ENCODE measurements around the gene IKZF2. TPM values are rescaled to one million over a fixed set of nuclear protein-coding genes. Genes with fewer than 3 reads are reported as not detected.

The IKZF2 gene
- total RNA-seq, 1 donor from 2014 or later = 21.9 TPM

- DNase-seq (ENCODE audit: low spot score, unreplicated experiment) = no peak
- Mint-ChIP-seq H3K27me3 (no peaks in the 10 kb centered on the region), H3K4me1 (ENCODE audit: low read depth) (peaks cover 40% of the 10 kb centered on the region), H3K4me3 (ENCODE audit: low read depth) (peak overlapping the region; percentile 72), H3K27ac (peak overlapping the region; percentile 76), H3K9me3 (ENCODE audit: low read depth) (no peaks in the 10 kb centered on the region), H3K36me3 (ENCODE audit: insufficient read depth) (no peaks in the 10 kb centered on the region)
- TF ChIP-seq, protein P1, sequence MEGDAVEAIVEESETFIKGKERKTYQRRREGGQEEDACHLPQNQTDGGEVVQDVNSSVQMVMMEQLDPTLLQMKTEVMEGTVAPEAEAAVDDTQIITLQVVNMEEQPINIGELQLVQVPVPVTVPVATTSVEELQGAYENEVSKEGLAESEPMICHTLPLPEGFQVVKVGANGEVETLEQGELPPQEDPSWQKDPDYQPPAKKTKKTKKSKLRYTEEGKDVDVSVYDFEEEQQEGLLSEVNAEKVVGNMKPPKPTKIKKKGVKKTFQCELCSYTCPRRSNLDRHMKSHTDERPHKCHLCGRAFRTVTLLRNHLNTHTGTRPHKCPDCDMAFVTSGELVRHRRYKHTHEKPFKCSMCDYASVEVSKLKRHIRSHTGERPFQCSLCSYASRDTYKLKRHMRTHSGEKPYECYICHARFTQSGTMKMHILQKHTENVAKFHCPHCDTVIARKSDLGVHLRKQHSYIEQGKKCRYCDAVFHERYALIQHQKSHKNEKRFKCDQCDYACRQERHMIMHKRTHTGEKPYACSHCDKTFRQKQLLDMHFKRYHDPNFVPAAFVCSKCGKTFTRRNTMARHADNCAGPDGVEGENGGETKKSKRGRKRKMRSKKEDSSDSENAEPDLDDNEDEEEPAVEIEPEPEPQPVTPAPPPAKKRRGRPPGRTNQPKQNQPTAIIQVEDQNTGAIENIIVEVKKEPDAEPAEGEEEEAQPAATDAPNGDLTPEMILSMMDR (IDR thresholded peaks at IDR 0.05; ENCODE audit: unreplicated experiment) = no peak
Observed at GRCh38 chr2:213152888-213153287, 1.5 kb upstream of the IKZF2 start.

- Mint-ChIP-seq H3K4me1 (ENCODE audit: low read depth) (peaks cover 40% of the 10 kb centered on the region), H3K4me3 (ENCODE audit: low read depth) (peak overlapping the region; percentile 72), H3K9me3 (ENCODE audit: low read depth) (no peaks in the 10 kb centered on the region), H3K36me3 (ENCODE audit: insufficient read depth) (no peaks in the 10 kb centered on the region), H3K27ac (peak overlapping the region; percentile 76), H3K27me3 (no peaks in the 10 kb centered on the region)
- TF ChIP-seq, protein P1 (IDR thresholded peaks at IDR 0.05; ENCODE audit: unreplicated experiment) = peak; percentile 44
- peak; percentile 56 for DNase-seq (ENCODE audit: low spot score, unreplicated experiment)
Observed at GRCh38 chr2:213152065-213152794, 818 bp upstream of the IKZF2 start.

GRCh38 chr2:213150315-213151097 lies 906 bp downstream of the IKZF2 start:
- Mint-ChIP-seq H3K4me1 (ENCODE audit: low read depth) (peaks cover 40% of the 10 kb centered on the region), H3K36me3 (ENCODE audit: insufficient read depth) (no peaks in the 10 kb centered on the region), H3K9me3 (ENCODE audit: low read depth) (no peaks in the 10 kb centered on the region), H3K4me3 (ENCODE audit: low read depth) (peak overlapping the region; percentile 95), H3K27ac (peak overlapping the region; percentile 97), H3K27me3 (no peaks in the 10 kb centered on the region)
- TF ChIP-seq, protein P1 (IDR thresholded peaks at IDR 0.05; ENCODE audit: unreplicated experiment) = no peak
- DNase-seq (ENCODE audit: low spot score, unreplicated experiment) = no peak

DNA sequence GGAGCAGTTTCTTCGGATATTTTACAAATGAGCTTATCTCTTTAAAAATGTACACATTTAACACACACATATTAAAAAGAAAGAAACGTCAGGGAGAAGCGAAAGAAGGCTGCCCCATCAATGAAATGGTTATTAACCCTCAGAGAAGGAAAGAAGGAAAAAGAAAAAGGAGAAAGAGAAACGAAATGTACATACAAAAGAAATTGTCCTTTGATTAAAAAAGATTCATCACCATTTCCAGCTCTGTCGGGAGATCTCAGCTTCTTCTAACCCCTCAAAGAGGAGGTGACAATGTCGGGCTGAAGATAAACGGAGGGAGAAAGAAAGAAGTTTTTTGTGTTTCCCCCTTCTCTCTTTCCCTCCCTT lies 1.5 kb downstream of the IKZF2 start:
- peaks cover 44% of the 10 kb centered on the region for H3K4me1 Mint-ChIP-seq (ENCODE audit: low read depth)
- no peaks in the 10 kb centered on the region for H3K9me3 Mint-ChIP-seq (ENCODE audit: low read depth)
- TF ChIP-seq, protein P1 (IDR thresholded peaks at IDR 0.05; ENCODE audit: unreplicated experiment) = no peak
- no peaks in the 10 kb centered on the region for H3K36me3 Mint-ChIP-seq (ENCODE audit: insufficient read depth)
- no peaks in the 10 kb centered on the region for H3K27me3 Mint-ChIP-seq
- peak overlapping the region; percentile 95 for H3K4me3 Mint-ChIP-seq (ENCODE audit: low read depth)
- peak overlapping the region; percentile 97 for H3K27ac Mint-ChIP-seq
- DNase-seq (ENCODE audit: low spot score, unreplicated experiment) = no peak

DNA sequence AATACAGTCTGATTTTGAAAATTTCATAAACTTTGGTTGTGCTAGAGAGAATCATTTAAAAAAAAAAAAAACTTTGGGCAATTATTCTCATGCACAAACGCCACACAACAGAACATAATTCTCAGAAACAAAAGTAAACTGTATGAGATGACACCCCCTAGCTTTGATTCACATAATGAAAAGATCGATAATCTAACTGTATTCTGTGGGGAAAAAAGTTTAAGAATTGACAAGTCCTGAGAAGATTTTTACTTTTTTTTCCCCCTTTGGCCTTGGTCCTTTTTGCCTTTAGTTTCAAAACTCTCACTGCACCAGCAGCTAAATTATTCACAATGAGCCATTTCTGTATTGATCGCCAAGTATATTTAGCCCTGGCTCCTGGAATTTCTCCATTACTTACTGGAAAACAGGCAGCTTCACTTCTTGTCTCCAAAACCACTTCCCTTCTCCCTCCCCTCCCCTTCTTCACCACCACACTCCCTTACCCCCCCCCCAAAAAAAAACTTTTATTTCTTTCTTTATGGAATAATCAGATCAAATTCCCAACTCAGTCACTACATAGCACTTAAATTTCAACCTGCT lies 2.0 kb downstream of the IKZF2 start:
- H3K27ac Mint-ChIP-seq = peak overlapping the region; percentile 97
- H3K27me3 Mint-ChIP-seq = no peaks in the 10 kb centered on the region
- DNase-seq (ENCODE audit: low spot score, unreplicated experiment) = no peak
- H3K4me3 Mint-ChIP-seq (ENCODE audit: low read depth) = peak overlapping the region; percentile 95
- H3K4me1 Mint-ChIP-seq (ENCODE audit: low read depth) = peaks cover 44% of the 10 kb centered on the region
- no peaks in the 10 kb centered on the region for H3K36me3 Mint-ChIP-seq (ENCODE audit: insufficient read depth)
- H3K9me3 Mint-ChIP-seq (ENCODE audit: low read depth) = no peaks in the 10 kb centered on the region
- TF ChIP-seq, protein P1 (IDR thresholded peaks at IDR 0.05; ENCODE audit: unreplicated experiment) = no peak
